OCI-LY7 (cell line): Measurements from ENCODE around the gene SH3RF1. TPM values are rescaled to one million over a fixed set of nuclear protein-coding genes. Genes with fewer than 3 reads are reported as not detected.

ENCODE experiments used
- BruUV-seq: library from RNA; stranded (reverse); fragments of 400-500 nt; replicated peaks from 2 replicates; lab custom pipeline; 2021; lab: Mats Ljungman, UMichigan
- CTCF ChIA-PET: fragments of 300-600 bp; sonication (Branson Sonifier 250); formaldehyde crosslinking; loops from one replicate; lab custom pipeline; 2022; ENCODE audit warnings: antibody characterized with exemption; ENCODE audit not compliant: unreplicated experiment; lab: Charles Lee
- POLR2A ChIA-PET: fragments of 300-600 bp; sonication (Branson Sonifier 250); formaldehyde crosslinking; loops from one replicate; lab custom pipeline; 2022; ENCODE audit warnings: antibody characterized with exemption; lab: Charles Lee
- DNase-seq: peaks from one replicate; pipeline ENCODE4 v3.0.0-alpha.2; 2015; ENCODE audit warnings: low spot score
- H2AFZ ChIP-seq: fragments of 200-600 bp; sonication (generic), shearing (Covaris generic); 2 replicates; pipeline ENCODE4 v1.6.1; 2014; ENCODE audit warnings: mild to moderate bottlenecking, antibody characterized with exemption, low read length, moderate library complexity
- H3K27ac ChIP-seq: fragments of 200-600 bp; sonication (generic); 2 replicates; pipeline ENCODE4 v1.5.1; 2014; ENCODE audit warnings: mixed run types, low read depth, mild to moderate bottlenecking, moderate library complexity, low read length, inconsistent platforms; ENCODE audit not compliant: poor library complexity, severe bottlenecking
- H3K36me3 ChIP-seq: fragments of 200-600 bp; sonication (generic); 2 replicates; pipeline ENCODE4 v1.6.1; 2014; ENCODE audit warnings: mild to moderate bottlenecking, antibody characterized with exemption, low read length, moderate library complexity, mixed read lengths; ENCODE audit not compliant: insufficient read depth
- H3K4me1 ChIP-seq: fragments of 200-600 bp; sonication (generic); 2 replicates; pipeline ENCODE4 v1.5.1; 2014; ENCODE audit warnings: mild to moderate bottlenecking, low read length; ENCODE audit not compliant: insufficient read depth, poor library complexity, severe bottlenecking
- H3K4me2 ChIP-seq: fragments of 200-600 bp; sonication (generic); 2 replicates; pipeline ENCODE4 v1.6.1; 2014; ENCODE audit warnings: mild to moderate bottlenecking, low read length
- H3K4me3 ChIP-seq: fragments of 200-600 bp; sonication (generic); 2 replicates; pipeline ENCODE4 v1.5.1; 2014; ENCODE audit warnings: mild to moderate bottlenecking, low read depth, low read length; ENCODE audit not compliant: poor library complexity, severe bottlenecking
- H3K79me2 ChIP-seq: fragments of 200-600 bp; sonication (generic); 2 replicates; pipeline ENCODE4 v1.6.1; 2016; ENCODE audit warnings: low read depth, mild to moderate bottlenecking, low read length, moderate library complexity, mixed read lengths; ENCODE audit not compliant: insufficient read depth
- H3K9me2 ChIP-seq: fragments of 200-600 bp; sonication (generic); 2 replicates; pipeline ENCODE4 v1.6.1; 2016; ENCODE audit warnings: mild to moderate bottlenecking, low read length, mixed read lengths; ENCODE audit not compliant: insufficient read depth
- H3K9me3 ChIP-seq: fragments of 200-600 bp; sonication (generic); 2 replicates; pipeline ENCODE4 v1.6.1; 2014; ENCODE audit warnings: mild to moderate bottlenecking, mixed run types, low read length, mixed read lengths
- H4K20me1 ChIP-seq: fragments of 200-600 bp; sonication (generic); 2 replicates; pipeline ENCODE4 v1.6.1; 2014; ENCODE audit warnings: mild to moderate bottlenecking, antibody characterized with exemption, low read length, moderate library complexity, mixed read lengths; ENCODE audit not compliant: insufficient read depth
- CTCF ChIP-seq: fragments of 200-600 bp; sonication (generic); conservative IDR thresholded peaks from 2 replicates; pipeline ENCODE4 v1.5.1; 2014; ENCODE audit warnings: mild to moderate bottlenecking, antibody characterized with exemption, low read length, moderate library complexity, mixed read lengths
- EZH2phosphoT487 ChIP-seq: fragments of 200-600 bp; sonication (generic); IDR thresholded peaks from 2 replicates; pipeline ENCODE4 v1.6.1; 2018; ENCODE audit warnings: low read depth, borderline replicate concordance, mild to moderate bottlenecking, mixed run types, antibody characterized with exemption, low read length, moderate library complexity, mixed read lengths
- intact Hi-C: fragments of 100-400 bp; cut with micrococcal nuclease; formaldehyde crosslinking; loops from one replicate; pipeline ENCODE4 v1.10.0; 2022; ENCODE audit not compliant: unreplicated experiment
- total RNA-seq, 2 experiments: library from RNA; depleted of rRNA in 1 of 2; stranded (reverse); fragments of >200 nt in 1 of 2; shearing (Covaris generic) in 1 of 2; gene quantifications; 2 replicates each; pipeline ENCODE4 v1.2.3, GENCODE V29; 2014 to 2022

SH3RF1 gene
- total RNA-seq, 2 experiments from 2014 or later, result not detected

GRCh38 chr4:169152899-169153298 is 117.9 kb downstream of the SH3RF1 start:
- Histone ChIP-seq H3K36me3 (no peaks in the 10 kb centered on the region), H4K20me1 (no peaks in the 10 kb centered on the region), H3K27ac (no peak overlapping the region), H3K9me2 (no peaks in the 10 kb centered on the region), H3K4me1 (no peaks in the 10 kb centered on the region), H3K4me3 (no peak overlapping the region), H2AFZ (no peak overlapping the region), H3K9me3 (no peaks in the 10 kb centered on the region), H3K4me2 (no peak overlapping the region), H3K79me2 (no peaks in the 10 kb centered on the region)
- DNase-seq, result no peak
- intact Hi-C loops, result no loop called here
- CTCF ChIA-PET, result no interaction called here
- TF ChIP-seq EZH2phosphoT487 (no peak), CTCF (no peak; the same call in 1 of the 2 replicates)
- no TSS peak for BruUV-seq
- POLR2A ChIA-PET, result interaction anchor here (0.6 kb wide), 1 partner anchor 331 kb away, joined by 4 read pairs; no protein-coding TSS in a partner anchor

- DNase-seq, result no peak
- Histone ChIP-seq H3K4me2 (no peak overlapping the region), H3K79me2 (no peaks in the 10 kb centered on the region), H3K4me1 (no peaks in the 10 kb centered on the region), H3K36me3 (no peaks in the 10 kb centered on the region), H3K27ac (no peak overlapping the region), H3K4me3 (no peak overlapping the region), H4K20me1 (no peaks in the 10 kb centered on the region), H2AFZ (no peak overlapping the region), H3K9me3 (no peaks in the 10 kb centered on the region), H3K9me2 (no peaks in the 10 kb centered on the region)
- no TSS peak for BruUV-seq
- CTCF ChIA-PET, result no interaction called here
- no peak for TF ChIP-seq CTCF
- no peak for TF ChIP-seq EZH2phosphoT487
- intact Hi-C loops, result no loop called here
- POLR2A ChIA-PET, result interaction anchor here (0.6 to 0.8 kb wide), 2 partner anchors 68 to 330 kb away, joined by 3 to 4 read pairs; no protein-coding TSS in a partner anchor
Observed at GRCh38 chr4:169152098-169152497, 118.7 kb downstream of the SH3RF1 start.

GRCh38 chr4:169151671-169152070 is 119.1 kb downstream of the SH3RF1 start:
- no peaks in the 10 kb centered on the region for H3K4me1 ChIP-seq
- H2AFZ ChIP-seq, result no peak overlapping the region
- no peak for TF ChIP-seq CTCF
- no peaks in the 10 kb centered on the region for H3K9me3 ChIP-seq
- intact Hi-C loops, result no loop called here
- H3K36me3 ChIP-seq, result no peaks in the 10 kb centered on the region
- H4K20me1 ChIP-seq, result no peaks in the 10 kb centered on the region
- H3K79me2 ChIP-seq, result no peaks in the 10 kb centered on the region
- no peak overlapping the region for H3K4me2 ChIP-seq
- H3K4me3 ChIP-seq, result no peak overlapping the region
- POLR2A ChIA-PET, result interaction anchor here (0.8 kb wide), 1 partner anchor 67 kb away, joined by 3 read pairs; no protein-coding TSS in a partner anchor
- no TSS peak for BruUV-seq
- CTCF ChIA-PET, result no interaction called here
- no peak for DNase-seq
- no peaks in the 10 kb centered on the region for H3K9me2 ChIP-seq
- H3K27ac ChIP-seq, result no peak overlapping the region
